ENCODE data around the gene GAREM1.

DNA sequence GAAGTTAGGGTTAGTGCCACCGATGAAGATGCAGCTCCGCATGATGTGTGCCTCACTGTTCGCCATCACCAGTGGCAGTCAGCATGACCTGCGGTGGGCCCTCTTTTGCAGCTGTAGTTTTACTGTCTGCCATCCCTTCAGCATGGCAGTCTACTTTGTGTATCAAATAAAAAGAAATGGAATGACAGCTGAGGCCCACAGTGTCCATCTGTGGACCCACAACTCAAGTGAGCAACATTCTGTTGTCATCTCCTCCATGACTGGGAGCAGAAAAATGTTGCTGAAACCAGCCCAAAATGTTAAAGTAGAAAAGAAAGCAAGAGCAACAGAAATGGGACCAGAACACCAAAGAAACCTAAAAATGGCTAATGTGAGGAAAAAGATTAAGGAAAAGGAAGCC lies 152.1 kb downstream of the GAREM1 start:
- TF ChIP-seq, protein P1, sequence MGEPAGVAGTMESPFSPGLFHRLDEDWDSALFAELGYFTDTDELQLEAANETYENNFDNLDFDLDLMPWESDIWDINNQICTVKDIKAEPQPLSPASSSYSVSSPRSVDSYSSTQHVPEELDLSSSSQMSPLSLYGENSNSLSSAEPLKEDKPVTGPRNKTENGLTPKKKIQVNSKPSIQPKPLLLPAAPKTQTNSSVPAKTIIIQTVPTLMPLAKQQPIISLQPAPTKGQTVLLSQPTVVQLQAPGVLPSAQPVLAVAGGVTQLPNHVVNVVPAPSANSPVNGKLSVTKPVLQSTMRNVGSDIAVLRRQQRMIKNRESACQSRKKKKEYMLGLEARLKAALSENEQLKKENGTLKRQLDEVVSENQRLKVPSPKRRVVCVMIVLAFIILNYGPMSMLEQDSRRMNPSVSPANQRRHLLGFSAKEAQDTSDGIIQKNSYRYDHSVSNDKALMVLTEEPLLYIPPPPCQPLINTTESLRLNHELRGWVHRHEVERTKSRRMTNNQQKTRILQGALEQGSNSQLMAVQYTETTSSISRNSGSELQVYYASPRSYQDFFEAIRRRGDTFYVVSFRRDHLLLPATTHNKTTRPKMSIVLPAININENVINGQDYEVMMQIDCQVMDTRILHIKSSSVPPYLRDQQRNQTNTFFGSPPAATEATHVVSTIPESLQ (CRISPR knock-in tag; IDR thresholded peaks at IDR 0.05): no peak
- TF ChIP-seq POLR2H (tag; IDR thresholded peaks at IDR 0.05; ENCODE audit: low read depth): no peak
- no peak for TF ChIP-seq NR4A1 (CRISPR knock-in tag; IDR thresholded peaks at IDR 0.05)
- no peak for TF ChIP-seq NR4A1 (tag; IDR thresholded peaks at IDR 0.05)
- TF ChIP-seq SRF (CRISPR knock-in tag; IDR thresholded peaks at IDR 0.05): no peak
- no peak for TF ChIP-seq HDAC1 (IDR thresholded peaks at IDR 0.05)
- TF ChIP-seq ESRRA (IDR thresholded peaks at IDR 0.05; ENCODE audit: borderline replicate concordance, low read depth): no peak
- no peak for TF ChIP-seq TAF7 (tag; IDR thresholded peaks at IDR 0.05)
- TF ChIP-seq, protein P2, sequence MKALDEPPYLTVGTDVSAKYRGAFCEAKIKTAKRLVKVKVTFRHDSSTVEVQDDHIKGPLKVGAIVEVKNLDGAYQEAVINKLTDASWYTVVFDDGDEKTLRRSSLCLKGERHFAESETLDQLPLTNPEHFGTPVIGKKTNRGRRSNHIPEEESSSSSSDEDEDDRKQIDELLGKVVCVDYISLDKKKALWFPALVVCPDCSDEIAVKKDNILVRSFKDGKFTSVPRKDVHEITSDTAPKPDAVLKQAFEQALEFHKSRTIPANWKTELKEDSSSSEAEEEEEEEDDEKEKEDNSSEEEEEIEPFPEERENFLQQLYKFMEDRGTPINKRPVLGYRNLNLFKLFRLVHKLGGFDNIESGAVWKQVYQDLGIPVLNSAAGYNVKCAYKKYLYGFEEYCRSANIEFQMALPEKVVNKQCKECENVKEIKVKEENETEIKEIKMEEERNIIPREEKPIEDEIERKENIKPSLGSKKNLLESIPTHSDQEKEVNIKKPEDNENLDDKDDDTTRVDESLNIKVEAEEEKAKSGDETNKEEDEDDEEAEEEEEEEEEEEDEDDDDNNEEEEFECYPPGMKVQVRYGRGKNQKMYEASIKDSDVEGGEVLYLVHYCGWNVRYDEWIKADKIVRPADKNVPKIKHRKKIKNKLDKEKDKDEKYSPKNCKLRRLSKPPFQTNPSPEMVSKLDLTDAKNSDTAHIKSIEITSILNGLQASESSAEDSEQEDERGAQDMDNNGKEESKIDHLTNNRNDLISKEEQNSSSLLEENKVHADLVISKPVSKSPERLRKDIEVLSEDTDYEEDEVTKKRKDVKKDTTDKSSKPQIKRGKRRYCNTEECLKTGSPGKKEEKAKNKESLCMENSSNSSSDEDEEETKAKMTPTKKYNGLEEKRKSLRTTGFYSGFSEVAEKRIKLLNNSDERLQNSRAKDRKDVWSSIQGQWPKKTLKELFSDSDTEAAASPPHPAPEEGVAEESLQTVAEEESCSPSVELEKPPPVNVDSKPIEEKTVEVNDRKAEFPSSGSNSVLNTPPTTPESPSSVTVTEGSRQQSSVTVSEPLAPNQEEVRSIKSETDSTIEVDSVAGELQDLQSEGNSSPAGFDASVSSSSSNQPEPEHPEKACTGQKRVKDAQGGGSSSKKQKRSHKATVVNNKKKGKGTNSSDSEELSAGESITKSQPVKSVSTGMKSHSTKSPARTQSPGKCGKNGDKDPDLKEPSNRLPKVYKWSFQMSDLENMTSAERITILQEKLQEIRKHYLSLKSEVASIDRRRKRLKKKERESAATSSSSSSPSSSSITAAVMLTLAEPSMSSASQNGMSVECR (CRISPR knock-in tag; IDR thresholded peaks at IDR 0.05): no peak
- TF ChIP-seq, protein P3, sequence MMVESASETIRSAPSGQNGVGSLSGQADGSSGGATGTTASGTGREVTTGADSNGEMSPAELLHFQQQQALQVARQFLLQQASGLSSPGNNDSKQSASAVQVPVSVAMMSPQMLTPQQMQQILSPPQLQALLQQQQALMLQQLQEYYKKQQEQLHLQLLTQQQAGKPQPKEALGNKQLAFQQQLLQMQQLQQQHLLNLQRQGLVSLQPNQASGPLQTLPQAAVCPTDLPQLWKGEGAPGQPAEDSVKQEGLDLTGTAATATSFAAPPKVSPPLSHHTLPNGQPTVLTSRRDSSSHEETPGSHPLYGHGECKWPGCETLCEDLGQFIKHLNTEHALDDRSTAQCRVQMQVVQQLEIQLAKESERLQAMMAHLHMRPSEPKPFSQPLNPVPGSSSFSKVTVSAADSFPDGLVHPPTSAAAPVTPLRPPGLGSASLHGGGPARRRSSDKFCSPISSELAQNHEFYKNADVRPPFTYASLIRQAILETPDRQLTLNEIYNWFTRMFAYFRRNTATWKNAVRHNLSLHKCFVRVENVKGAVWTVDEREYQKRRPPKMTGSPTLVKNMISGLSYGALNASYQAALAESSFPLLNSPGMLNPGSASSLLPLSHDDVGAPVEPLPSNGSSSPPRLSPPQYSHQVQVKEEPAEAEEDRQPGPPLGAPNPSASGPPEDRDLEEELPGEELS (CRISPR knock-in tag; IDR thresholded peaks at IDR 0.05; ENCODE audit: borderline replicate concordance): no peak
- TF ChIP-seq, protein P4, sequence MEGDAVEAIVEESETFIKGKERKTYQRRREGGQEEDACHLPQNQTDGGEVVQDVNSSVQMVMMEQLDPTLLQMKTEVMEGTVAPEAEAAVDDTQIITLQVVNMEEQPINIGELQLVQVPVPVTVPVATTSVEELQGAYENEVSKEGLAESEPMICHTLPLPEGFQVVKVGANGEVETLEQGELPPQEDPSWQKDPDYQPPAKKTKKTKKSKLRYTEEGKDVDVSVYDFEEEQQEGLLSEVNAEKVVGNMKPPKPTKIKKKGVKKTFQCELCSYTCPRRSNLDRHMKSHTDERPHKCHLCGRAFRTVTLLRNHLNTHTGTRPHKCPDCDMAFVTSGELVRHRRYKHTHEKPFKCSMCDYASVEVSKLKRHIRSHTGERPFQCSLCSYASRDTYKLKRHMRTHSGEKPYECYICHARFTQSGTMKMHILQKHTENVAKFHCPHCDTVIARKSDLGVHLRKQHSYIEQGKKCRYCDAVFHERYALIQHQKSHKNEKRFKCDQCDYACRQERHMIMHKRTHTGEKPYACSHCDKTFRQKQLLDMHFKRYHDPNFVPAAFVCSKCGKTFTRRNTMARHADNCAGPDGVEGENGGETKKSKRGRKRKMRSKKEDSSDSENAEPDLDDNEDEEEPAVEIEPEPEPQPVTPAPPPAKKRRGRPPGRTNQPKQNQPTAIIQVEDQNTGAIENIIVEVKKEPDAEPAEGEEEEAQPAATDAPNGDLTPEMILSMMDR (IDR thresholded peaks at IDR 0.05 in 2 of 3, conservative IDR thresholded peaks at IDR 0.05 in 1 of 3; ENCODE audit: insufficient read depth in 2 of 3, low read depth in 1 of 3, low read length in 3 of 3): no peak
- no peak for TF ChIP-seq NR3C1 (CRISPR knock-in tag; IDR thresholded peaks at IDR 0.05)
